ENCODE data around the gene ADH7.

The ADH7 gene

GRCh38 chr4:99435154-99435553 lies at the start of gene ADH7:
ADH7 (minus strand) TSS chr4:99435342; CDS start chr4:99435233, 109 bp downstream.
- H3K36me3 ChIP-seq (ENCODE audit: insufficient read depth, low read depth, low read length), result no peaks in the 10 kb centered on the region
- H3K4me3 ChIP-seq (ENCODE audit: low read length), result no peak within 1 kb of the TSS
- no peak within 1 kb of the TSS for H3K27ac ChIP-seq (ENCODE audit: low read length)
- no peaks in the 10 kb centered on the region for H3K4me1 ChIP-seq (ENCODE audit: insufficient read depth, low read length)
- H3K9ac ChIP-seq (ENCODE audit: low read depth, low read length), result no peak within 1 kb of the TSS
- H3K27me3 ChIP-seq (ENCODE audit: insufficient read depth, low read length), result no peaks in the 10 kb centered on the region
- H3K9me3 ChIP-seq (ENCODE audit: insufficient read depth, low read depth, low read length), result no peaks in the 10 kb centered on the region

GRCh38 chr4:99483636-99484035 lies 48.5 kb upstream of the ADH7 start:
- Histone ChIP-seq H3K4me1 (ENCODE audit: insufficient read depth, low read length) (no peaks in the 10 kb centered on the region), H3K9ac (ENCODE audit: low read depth, low read length) (no peak overlapping the region), H3K36me3 (ENCODE audit: insufficient read depth, low read depth, low read length) (no peaks in the 10 kb centered on the region), H3K4me3 (ENCODE audit: low read length) (no peak overlapping the region), H3K9me3 (ENCODE audit: insufficient read depth, low read depth, low read length) (peaks cover 35% of the 10 kb centered on the region), H3K27ac (ENCODE audit: low read length) (no peak overlapping the region), H3K27me3 (ENCODE audit: insufficient read depth, low read length) (no peaks in the 10 kb centered on the region)

GRCh38 chr4:99473131-99473530 lies 38.0 kb upstream of the ADH7 start:
- H3K27ac ChIP-seq (ENCODE audit: low read length), result no peak overlapping the region
- H3K9me3 ChIP-seq (ENCODE audit: insufficient read depth, low read depth, low read length), result no peaks in the 10 kb centered on the region
- H3K36me3 ChIP-seq (ENCODE audit: insufficient read depth, low read depth, low read length), result no peaks in the 10 kb centered on the region
- no peak overlapping the region for H3K9ac ChIP-seq (ENCODE audit: low read depth, low read length)
- H3K27me3 ChIP-seq (ENCODE audit: insufficient read depth, low read length), result no peaks in the 10 kb centered on the region
- no peaks in the 10 kb centered on the region for H3K4me1 ChIP-seq (ENCODE audit: insufficient read depth, low read length)
- H3K4me3 ChIP-seq (ENCODE audit: low read length), result no peak overlapping the region

- Histone ChIP-seq H3K9ac (ENCODE audit: low read depth, low read length) (no peak overlapping the region), H3K4me1 (ENCODE audit: insufficient read depth, low read length) (no peaks in the 10 kb centered on the region), H3K27ac (ENCODE audit: low read length) (no peak overlapping the region), H3K27me3 (ENCODE audit: insufficient read depth, low read length) (no peaks in the 10 kb centered on the region), H3K36me3 (ENCODE audit: insufficient read depth, low read depth, low read length) (no peaks in the 10 kb centered on the region), H3K9me3 (ENCODE audit: insufficient read depth, low read depth, low read length) (no peaks in the 10 kb centered on the region), H3K4me3 (ENCODE audit: low read length) (no peak overlapping the region)
Measured at GRCh38 chr4:99471896-99472295, 36.8 kb upstream of the ADH7 start.

- no peaks in the 10 kb centered on the region for H3K27me3 ChIP-seq (ENCODE audit: insufficient read depth, low read length)
- H3K9me3 ChIP-seq (ENCODE audit: insufficient read depth, low read depth, low read length), result no peaks in the 10 kb centered on the region
- H3K36me3 ChIP-seq (ENCODE audit: insufficient read depth, low read depth, low read length), result no peaks in the 10 kb centered on the region
- no peaks in the 10 kb centered on the region for H3K4me1 ChIP-seq (ENCODE audit: insufficient read depth, low read length)
- no peak overlapping the region for H3K27ac ChIP-seq (ENCODE audit: low read length)
- no peak overlapping the region for H3K9ac ChIP-seq (ENCODE audit: low read depth, low read length)
- H3K4me3 ChIP-seq (ENCODE audit: low read length), result no peak overlapping the region
Measured at GRCh38 chr4:99471349-99471748, 36.2 kb upstream of the ADH7 start.

- Histone ChIP-seq H3K4me1 (ENCODE audit: insufficient read depth, low read length) (no peaks in the 10 kb centered on the region), H3K27ac (ENCODE audit: low read length) (no peak overlapping the region), H3K9me3 (ENCODE audit: insufficient read depth, low read depth, low read length) (no peaks in the 10 kb centered on the region), H3K36me3 (ENCODE audit: insufficient read depth, low read depth, low read length) (no peaks in the 10 kb centered on the region), H3K27me3 (ENCODE audit: insufficient read depth, low read length) (no peaks in the 10 kb centered on the region), H3K9ac (ENCODE audit: low read depth, low read length) (no peak overlapping the region), H3K4me3 (ENCODE audit: low read length) (no peak overlapping the region)
Measured at GRCh38 chr4:99468889-99469288, 33.7 kb upstream of the ADH7 start.

- Histone ChIP-seq H3K4me1 (ENCODE audit: insufficient read depth, low read length) (no peaks in the 10 kb centered on the region), H3K9me3 (ENCODE audit: insufficient read depth, low read depth, low read length) (no peaks in the 10 kb centered on the region), H3K27ac (ENCODE audit: low read length) (no peak overlapping the region), H3K9ac (ENCODE audit: low read depth, low read length) (no peak overlapping the region), H3K36me3 (ENCODE audit: insufficient read depth, low read depth, low read length) (no peaks in the 10 kb centered on the region), H3K27me3 (ENCODE audit: insufficient read depth, low read length) (no peaks in the 10 kb centered on the region), H3K4me3 (ENCODE audit: low read length) (no peak overlapping the region)
Measured at GRCh38 chr4:99467887-99468286, 32.7 kb upstream of the ADH7 start.

GRCh38 chr4:99463566-99463965 lies 28.4 kb upstream of the ADH7 start:
- no peaks in the 10 kb centered on the region for H3K9me3 ChIP-seq (ENCODE audit: insufficient read depth, low read depth, low read length)
- H3K27ac ChIP-seq (ENCODE audit: low read length), result no peak overlapping the region
- no peak overlapping the region for H3K4me3 ChIP-seq (ENCODE audit: low read length)
- peaks cover 4% of the 10 kb centered on the region for H3K4me1 ChIP-seq (ENCODE audit: insufficient read depth, low read length)
- H3K36me3 ChIP-seq (ENCODE audit: insufficient read depth, low read depth, low read length), result no peaks in the 10 kb centered on the region
- H3K9ac ChIP-seq (ENCODE audit: low read depth, low read length), result no peak overlapping the region
- H3K27me3 ChIP-seq (ENCODE audit: insufficient read depth, low read length), result no peaks in the 10 kb centered on the region

GRCh38 chr4:99462875-99463464 lies 27.8 kb upstream of the ADH7 start:
- Histone ChIP-seq H3K9me3 (ENCODE audit: insufficient read depth, low read depth, low read length) (no peaks in the 10 kb centered on the region), H3K4me3 (ENCODE audit: low read length) (no peak overlapping the region), H3K27me3 (ENCODE audit: insufficient read depth, low read length) (no peaks in the 10 kb centered on the region), H3K4me1 (ENCODE audit: insufficient read depth, low read length) (peaks cover 4% of the 10 kb centered on the region), H3K27ac (ENCODE audit: low read length) (no peak overlapping the region), H3K36me3 (ENCODE audit: insufficient read depth, low read depth, low read length) (no peaks in the 10 kb centered on the region), H3K9ac (ENCODE audit: low read depth, low read length) (no peak overlapping the region)

GRCh38 chr4:99461623-99462401 lies 26.7 kb upstream of the ADH7 start:
- Histone ChIP-seq H3K4me3 (ENCODE audit: low read length) (no peak overlapping the region), H3K9me3 (ENCODE audit: insufficient read depth, low read depth, low read length) (no peaks in the 10 kb centered on the region), H3K27ac (ENCODE audit: low read length) (no peak overlapping the region), H3K27me3 (ENCODE audit: insufficient read depth, low read length) (no peaks in the 10 kb centered on the region), H3K4me1 (ENCODE audit: insufficient read depth, low read length) (peaks cover 4% of the 10 kb centered on the region), H3K9ac (ENCODE audit: low read depth, low read length) (no peak overlapping the region), H3K36me3 (ENCODE audit: insufficient read depth, low read depth, low read length) (no peaks in the 10 kb centered on the region)

GRCh38 chr4:99459546-99460042 lies 24.5 kb upstream of the ADH7 start:
- H3K4me1 ChIP-seq (ENCODE audit: insufficient read depth, low read length), result peaks cover 4% of the 10 kb centered on the region
- no peaks in the 10 kb centered on the region for H3K36me3 ChIP-seq (ENCODE audit: insufficient read depth, low read depth, low read length)
- no peak overlapping the region for H3K4me3 ChIP-seq (ENCODE audit: low read length)
- no peaks in the 10 kb centered on the region for H3K27me3 ChIP-seq (ENCODE audit: insufficient read depth, low read length)
- H3K27ac ChIP-seq (ENCODE audit: low read length), result no peak overlapping the region
- H3K9me3 ChIP-seq (ENCODE audit: insufficient read depth, low read depth, low read length), result no peaks in the 10 kb centered on the region
- no peak overlapping the region for H3K9ac ChIP-seq (ENCODE audit: low read depth, low read length)

- Histone ChIP-seq H3K36me3 (ENCODE audit: insufficient read depth, low read depth, low read length) (no peaks in the 10 kb centered on the region), H3K9ac (ENCODE audit: low read depth, low read length) (no peak overlapping the region), H3K27ac (ENCODE audit: low read length) (no peak overlapping the region), H3K27me3 (ENCODE audit: insufficient read depth, low read length) (no peaks in the 10 kb centered on the region), H3K4me1 (ENCODE audit: insufficient read depth, low read length) (peaks cover 4% of the 10 kb centered on the region), H3K9me3 (ENCODE audit: insufficient read depth, low read depth, low read length) (no peaks in the 10 kb centered on the region), H3K4me3 (ENCODE audit: low read length) (no peak overlapping the region)
Measured at GRCh38 chr4:99458911-99459447, 23.8 kb upstream of the ADH7 start.
